Endometrium (tissue), 2 donors: Measurements from ENCODE around the gene ZNF474.

Experiments
- FAIRE-seq: peaks from 2 replicates; lab custom pipeline; 2012; peaks lifted over from hg19 to GRCh38; lab: Jason Lieb, UNC
- donor health status: control.
- donor health status: control.

ZNF474 gene

GRCh38 chr5:122181863-122182262, 52.5 kb downstream of the ZNF474 start:
- FAIRE-seq: no peak

- no peak for FAIRE-seq
Measured at GRCh38 chr5:122182491-122182921, 53.2 kb downstream of the ZNF474 start.

DNA sequence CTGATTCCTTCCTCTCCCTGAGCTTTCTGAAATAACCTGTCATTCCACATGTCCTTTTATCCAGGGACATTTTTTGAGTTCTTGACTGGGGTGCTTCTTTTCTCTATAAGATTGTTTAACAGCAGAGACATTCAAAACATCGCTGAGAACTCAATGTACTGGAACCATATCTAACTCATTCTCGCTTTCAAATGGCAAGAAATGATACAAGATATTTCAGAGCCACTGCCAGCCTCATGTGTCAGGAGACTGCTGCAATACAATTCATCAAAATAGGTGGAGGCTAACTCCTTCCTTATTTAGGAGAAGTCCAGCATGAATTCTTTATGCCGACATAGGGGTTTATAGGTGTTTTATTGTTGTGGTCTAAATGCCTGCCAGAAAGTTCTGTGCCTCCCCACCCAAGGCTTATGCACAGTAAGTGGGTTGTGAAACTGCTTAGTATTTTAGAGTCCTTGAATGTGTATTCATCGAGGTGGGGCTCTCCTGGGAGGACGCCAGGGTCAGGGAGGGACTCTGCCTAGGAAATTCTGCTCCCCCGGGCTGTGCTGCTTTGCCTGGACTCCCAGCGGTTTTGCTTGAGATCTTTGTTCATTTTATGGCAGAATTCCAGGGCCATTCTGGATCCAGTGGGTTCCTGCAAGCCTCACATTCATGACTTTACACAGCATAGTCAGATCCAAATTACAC, 53.9 kb downstream of the ZNF474 start:
- no peak for FAIRE-seq

DNA sequence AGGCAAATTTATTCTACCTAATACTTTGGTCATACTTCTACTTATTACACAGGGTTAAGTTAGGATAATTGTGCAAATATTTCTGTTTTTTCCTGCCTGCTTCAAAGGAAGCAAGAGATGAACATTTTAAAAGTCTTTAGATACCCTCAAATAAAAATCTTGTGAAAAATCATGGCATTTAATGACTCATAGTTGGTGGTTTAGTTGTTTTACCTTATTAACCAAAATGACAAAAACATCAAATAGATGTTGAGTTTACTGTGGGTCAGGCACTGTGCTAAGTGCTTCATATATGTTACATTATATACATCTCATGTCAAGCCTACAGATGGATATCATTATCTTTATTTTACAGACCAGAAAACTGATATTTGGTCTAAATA, 54.4 kb downstream of the ZNF474 start:
- no peak for FAIRE-seq

DNA sequence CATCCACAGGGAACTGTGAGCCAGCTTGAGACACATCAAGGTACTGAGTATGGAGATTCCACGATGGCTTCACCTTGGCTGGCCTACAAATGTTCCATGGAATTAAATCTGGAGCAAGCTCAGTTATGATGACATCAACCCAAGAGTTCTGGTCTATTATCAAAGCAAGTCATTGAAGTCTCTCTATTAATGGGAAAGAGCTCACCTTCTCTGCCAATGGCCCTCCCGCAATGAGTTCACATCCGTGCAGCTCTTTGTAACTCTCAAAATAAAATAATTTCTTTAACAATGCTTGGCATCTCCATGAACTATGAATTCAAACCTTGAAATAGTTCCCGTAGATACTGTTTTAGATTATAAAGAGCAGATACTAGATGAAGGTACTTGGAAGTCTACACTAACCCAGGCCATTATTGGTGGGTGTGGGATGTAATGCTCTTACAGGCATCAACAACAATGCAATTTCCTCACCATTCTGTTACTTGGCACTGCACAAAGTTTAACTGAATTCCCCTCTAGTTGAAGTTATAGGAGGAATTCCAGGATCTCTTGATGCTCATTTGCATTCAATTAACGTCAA, 55.4 kb downstream of the ZNF474 start:
- FAIRE-seq: no peak

DNA sequence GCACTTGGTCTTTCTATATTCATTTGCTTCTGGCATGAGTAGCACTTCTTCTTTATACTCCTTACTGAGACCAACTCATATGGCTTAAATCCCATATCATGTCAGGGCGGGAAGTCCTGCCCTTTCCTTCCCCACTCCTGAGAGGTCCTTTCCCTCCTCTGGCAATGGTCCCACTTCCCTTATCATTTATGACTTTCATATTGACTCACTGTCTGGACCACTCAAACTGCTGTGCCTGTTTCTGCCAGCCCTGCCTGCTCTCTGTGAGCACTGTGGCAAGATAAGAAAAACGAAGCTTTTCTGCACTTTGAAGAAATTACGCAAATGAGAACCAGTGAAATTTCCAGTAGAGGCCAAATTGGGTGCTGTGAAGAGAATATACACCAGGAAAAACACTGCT, 58.1 kb downstream of the ZNF474 start:
- no peak for FAIRE-seq

DNA sequence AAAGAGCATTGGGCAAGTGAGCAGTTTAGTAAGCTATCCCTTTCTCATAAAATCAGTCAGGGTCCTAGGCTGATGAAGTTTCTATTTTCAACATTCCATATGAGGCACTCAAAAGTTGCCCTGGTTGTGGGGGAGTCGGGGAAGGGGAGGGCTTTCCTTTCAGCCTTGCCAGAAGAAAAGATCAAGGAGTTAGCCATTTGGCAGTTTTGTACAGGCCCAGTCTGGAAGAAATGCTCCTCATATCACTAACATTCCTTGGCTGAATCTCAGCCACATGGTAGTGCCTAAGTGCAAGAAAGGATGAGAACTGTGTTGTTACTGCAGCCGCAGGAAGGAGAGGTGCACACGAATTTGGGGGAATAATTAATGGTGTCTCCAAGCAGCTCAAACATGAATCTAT, 60.8 kb downstream of the ZNF474 start:
- no peak for FAIRE-seq

GRCh38 chr5:122192497-122193496, 63.5 kb downstream of the ZNF474 start:
- FAIRE-seq: peak; percentile 98

GRCh38 chr5:122195802-122196394, 66.6 kb downstream of the ZNF474 start:
- peak; percentile 90 for FAIRE-seq

DNA sequence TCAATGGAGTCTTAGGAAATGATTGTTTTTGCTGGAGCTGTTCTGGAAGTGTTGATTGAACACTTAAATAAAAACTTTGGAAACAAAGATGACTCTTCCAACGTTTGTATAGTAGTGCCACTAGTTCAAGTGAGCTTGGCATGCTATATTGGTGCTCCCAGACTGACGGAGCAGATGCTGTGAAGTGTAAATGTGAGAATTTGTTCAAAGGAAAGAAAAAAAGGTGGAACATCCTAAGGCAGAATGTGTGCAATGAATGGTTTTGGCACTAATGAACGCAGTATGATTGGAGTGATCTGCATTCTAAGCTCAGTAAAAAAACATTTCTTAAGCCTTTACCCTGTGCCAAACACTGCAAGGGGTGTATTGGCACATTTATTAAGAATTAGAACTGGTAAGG, 69.8 kb downstream of the ZNF474 start:
- no peak for FAIRE-seq

DNA sequence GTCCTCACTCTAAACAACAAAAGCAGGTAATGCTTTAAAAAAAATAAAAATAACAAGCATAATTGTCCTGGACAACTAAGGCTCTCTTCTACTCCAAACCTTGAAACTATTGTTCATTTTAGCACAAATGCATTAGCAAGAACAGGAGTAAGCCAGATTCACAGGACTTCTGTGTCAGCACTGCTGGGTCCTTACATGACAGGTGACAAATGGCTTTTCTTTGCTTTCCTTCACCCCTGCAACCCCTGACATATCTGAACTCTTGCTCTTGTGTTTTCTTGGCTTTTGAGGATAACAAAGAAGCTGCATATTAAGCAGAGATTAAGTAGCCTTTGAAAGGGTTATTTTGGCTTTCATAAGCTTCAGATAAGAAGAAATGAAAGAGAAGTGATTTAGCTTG, 71.1 kb downstream of the ZNF474 start:
- FAIRE-seq: no peak

GRCh38 chr5:122200865-122201264, 71.5 kb downstream of the ZNF474 start:
- FAIRE-seq: no peak

DNA sequence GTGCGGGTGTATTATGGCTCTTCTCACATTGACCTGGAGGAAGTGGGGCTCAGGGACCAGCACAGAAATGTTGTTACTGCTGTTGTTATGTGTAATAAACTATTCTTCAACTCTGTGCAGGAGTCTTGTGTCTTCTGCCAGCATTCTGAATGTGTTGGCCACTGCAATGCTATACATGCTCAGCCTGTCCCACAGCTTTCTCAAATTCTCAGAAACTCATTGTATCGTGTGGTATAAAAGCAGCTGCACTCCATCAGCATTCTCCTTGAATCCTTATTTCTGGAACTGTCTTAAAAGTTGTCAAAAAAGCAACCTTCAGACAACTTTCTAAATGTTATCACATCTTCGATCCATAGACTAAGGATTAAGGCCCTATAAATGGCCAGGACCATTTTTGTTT, 72.0 kb downstream of the ZNF474 start:
- no peak for FAIRE-seq

DNA sequence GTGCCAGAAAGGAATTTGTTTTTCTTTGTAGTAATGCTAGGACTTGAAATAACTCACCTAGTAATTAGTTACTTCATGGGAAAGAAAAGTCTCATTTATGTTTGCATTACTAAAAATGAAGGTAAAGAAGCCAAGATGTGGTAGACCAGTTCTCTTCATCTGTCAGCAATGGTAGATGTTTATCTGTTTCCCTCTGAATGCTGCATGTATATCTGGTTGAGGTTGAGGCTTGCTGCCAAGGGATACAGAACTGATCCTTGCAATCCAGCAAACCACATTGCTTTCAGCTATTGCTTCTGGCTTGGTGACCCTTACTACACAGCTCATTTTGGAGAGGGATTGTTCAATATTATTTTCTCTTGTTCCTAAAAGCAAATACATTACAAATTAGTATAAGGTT, 73.6 kb downstream of the ZNF474 start:
- FAIRE-seq: no peak
